Measurements from ENCODE around the gene DDOST.
A peak's percentile ranks its signal among the peaks of the same experiment; 100 is the strongest.
"Not testable (repeated sequence)": the region's sequence is repeated elsewhere in the genome, so short reads cannot be mapped to it uniquely, and the experiment has no call there.

The DDOST gene

GRCh38 chr1:20611652-20612051 is 49.5 kb downstream of the DDOST start:
- TF ChIP-seq CTCF (IDR thresholded peaks at IDR 0.05): no peak
- DNase-seq (ENCODE audit: low spot score): no peak
- H3K4me3 ChIP-seq: no peak overlapping the region
- H3K27ac ChIP-seq: no peak overlapping the region

DNA sequence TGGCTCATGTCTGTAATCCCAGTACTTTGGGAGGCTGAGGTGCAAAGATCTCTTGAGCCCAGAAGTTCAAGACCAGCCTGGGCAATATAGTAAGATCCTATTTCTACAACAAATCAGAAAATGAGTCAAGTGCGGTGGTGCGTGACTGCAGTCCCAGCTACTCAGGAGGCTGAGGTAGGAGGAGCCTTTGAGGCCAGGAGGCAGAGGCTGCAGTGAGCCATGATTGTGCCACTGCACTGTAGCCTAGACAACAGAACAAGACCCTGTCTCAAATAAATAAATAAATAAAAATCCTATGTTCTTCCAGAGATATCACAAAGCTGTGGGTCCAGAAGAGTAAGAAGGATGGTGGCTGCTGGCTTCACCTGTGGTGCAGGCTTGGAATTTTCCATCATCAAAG is 50.2 kb downstream of the DDOST start:
- no peak for TF ChIP-seq CTCF (IDR thresholded peaks at IDR 0.05)

GRCh38 chr1:20609541-20609940 is 51.6 kb downstream of the DDOST start:
- no peak for DNase-seq (ENCODE audit: low spot score)
- no peak for TF ChIP-seq CTCF (IDR thresholded peaks at IDR 0.05)
- H3K4me3 ChIP-seq: no peak overlapping the region
- H3K27ac ChIP-seq: no peak overlapping the region

More for the DNA sequence above, 50.2 kb downstream of the DDOST start:
- no peak for DNase-seq (ENCODE audit: low spot score)
- no peak overlapping the region for H3K4me3 ChIP-seq
- no peak overlapping the region for H3K27ac ChIP-seq

DNA sequence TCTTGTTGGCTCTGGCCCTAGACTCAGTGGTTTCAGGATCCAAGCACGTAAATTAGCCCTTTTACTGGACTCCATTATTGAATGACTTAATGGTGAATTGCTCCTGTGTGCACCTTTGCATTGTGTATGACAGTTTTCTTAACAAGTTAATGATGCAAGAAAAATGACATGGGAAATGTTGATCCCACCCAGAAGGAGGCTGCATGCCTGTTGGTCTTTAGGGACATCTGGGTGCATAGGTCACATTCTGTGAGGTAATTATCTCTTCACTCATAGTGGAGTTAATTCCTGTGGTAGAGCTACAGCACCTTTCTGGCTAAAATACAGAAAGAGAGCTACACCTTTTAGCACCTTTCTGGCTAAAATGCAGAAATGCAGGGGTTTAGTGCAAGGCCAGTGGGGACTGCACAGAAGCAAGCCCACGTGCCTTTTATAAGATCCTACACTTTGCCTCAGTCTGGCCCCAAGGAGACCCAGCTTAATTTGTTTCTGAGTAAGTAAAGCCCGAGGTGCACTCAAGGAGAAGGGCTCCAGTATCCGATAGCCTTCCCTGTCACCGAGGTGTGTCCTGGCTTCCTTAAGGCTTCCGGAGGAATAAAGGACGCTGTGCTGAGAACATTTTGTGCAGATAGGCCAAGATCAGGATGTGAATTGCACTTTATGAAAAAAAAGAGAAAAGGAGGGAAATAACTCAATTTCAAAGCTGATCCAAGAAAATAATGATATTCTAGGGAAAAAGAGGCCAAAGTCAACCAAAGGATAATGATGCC is 54.2 kb downstream of the DDOST start:
- DNase-seq (ENCODE audit: low spot score); H3K4me3 ChIP-seq: not testable (repeated sequence)
- H3K27ac ChIP-seq: peak overlapping the region in 1 of 2 donors; percentile 19

DNA sequence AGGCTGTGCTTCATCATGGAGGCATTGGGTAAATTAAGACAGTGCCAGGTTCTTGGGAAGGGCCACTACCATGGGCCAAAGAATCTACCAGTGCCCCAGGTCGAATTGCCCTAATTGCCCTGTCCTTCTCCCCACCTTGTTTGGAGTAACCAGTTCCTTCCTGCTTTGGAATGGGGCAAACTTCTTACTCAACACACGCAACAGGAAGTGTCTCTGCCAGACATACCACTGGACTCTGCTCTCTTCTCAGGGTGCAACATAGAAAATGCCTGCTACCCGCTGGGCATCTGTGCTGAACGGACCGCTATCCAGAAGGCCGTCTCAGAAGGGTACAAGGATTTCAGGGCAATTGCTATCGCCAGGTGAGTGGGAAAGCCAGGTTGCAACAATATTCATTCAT is 56.5 kb downstream of the DDOST start:
- Histone ChIP-seq H3K4me3 (no peak overlapping the region), H3K27ac (no peak overlapping the region)
- no peak for TF ChIP-seq CTCF (IDR thresholded peaks at IDR 0.05)
- no peak for DNase-seq (ENCODE audit: low spot score)

DNA sequence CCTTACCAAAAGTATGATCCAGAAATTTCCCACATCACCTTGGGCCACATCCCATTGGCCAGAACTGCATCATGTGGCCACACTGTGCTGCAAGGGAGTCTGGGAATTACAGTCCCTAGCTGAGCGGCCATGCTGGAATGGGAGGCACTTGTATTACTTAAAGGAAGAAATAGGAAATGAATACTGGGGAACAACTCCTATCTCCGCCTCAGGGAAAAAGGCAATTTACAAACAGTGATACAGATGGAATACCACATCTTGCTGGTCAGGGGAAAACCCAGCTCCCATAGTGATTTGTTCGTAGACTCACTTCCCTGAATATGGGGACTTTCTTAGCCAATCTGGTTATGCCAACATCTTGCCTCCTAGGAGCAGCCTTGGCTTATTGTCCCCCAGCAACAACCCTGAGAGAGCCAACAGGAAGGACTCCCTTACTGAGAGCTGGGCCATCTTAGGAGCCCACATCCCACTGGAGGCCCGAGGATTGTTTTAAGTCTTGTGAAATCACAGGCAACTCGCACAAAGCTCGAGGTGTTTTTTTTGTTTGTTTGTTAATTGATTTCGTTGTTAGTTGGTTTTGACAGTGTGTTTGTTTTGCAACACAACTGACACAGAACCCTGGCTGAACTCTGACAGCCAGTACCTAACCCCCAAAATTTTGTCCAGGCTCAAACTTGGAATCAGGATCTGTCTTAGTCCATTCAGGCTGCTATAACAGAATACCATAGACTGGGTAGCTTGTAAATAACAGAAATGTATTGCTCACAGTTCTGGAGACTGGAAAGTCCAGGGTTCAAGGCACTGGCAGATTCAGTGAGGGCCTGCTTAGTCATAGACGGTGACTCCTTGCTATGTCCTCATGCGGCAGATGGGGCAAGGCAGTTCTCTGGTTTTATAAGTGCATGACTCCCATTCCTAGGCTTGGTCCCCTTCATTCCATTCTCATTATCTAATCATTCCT is 57.4 kb downstream of the DDOST start:
- H3K4me3 ChIP-seq: no peak overlapping the region
- no peak for DNase-seq (ENCODE audit: low spot score)
- H3K27ac ChIP-seq: no peak overlapping the region
- TF ChIP-seq CTCF (IDR thresholded peaks at IDR 0.05): no peak

- no peak for DNase-seq (ENCODE audit: low spot score)
- no peak for TF ChIP-seq CTCF (IDR thresholded peaks at IDR 0.05)
- no peak overlapping the region for H3K4me3 ChIP-seq
- no peak overlapping the region for H3K27ac ChIP-seq
Measured at GRCh38 chr1:20602851-20603450, 58.2 kb downstream of the DDOST start.
